SU-DHL-6 (cell line): ENCODE measurements around the gene MAP7D2.
"Not testable (repeated sequence)": the region's sequence is repeated elsewhere in the genome, so short reads cannot be mapped to it uniquely, and the experiment has no call there.

ENCODE experiments used
- H2AFZ ChIP-seq: fragments of 200-600 bp; sonication (generic); 2 replicates; pipeline ENCODE4 v1.6.1; 2014; ENCODE audit warnings: low read depth, mild to moderate bottlenecking, moderate library complexity, mixed read lengths, antibody characterized with exemption, low read length; ENCODE audit not compliant: severe bottlenecking
- H3F3A ChIP-seq: fragments of 200-600 bp; shearing (Covaris generic); 2 replicates; pipeline ENCODE4 v1.6.0; 2016; ENCODE audit warnings: antibody characterized with exemption, mild to moderate bottlenecking; ENCODE audit not compliant: insufficient read depth
- H3K27ac ChIP-seq: fragments of 200-600 bp; sonication (generic); 2 replicates; pipeline ENCODE4 v1.5.1; 2016; ENCODE audit warnings: low read depth, mild to moderate bottlenecking, low read length, moderate library complexity, mixed read lengths
- H3K27me3 ChIP-seq: fragments of 200-600 bp; sonication (generic), shearing (Covaris generic); 2 replicates; pipeline ENCODE4 v1.6.0; 2014; ENCODE audit warnings: mild to moderate bottlenecking, low read length
- H3K36me3 ChIP-seq: fragments of 200-600 bp; sonication (generic); 2 replicates; pipeline ENCODE4 v1.6.1; 2014; ENCODE audit warnings: mild to moderate bottlenecking, low read length, mixed read lengths
- H3K4me2 ChIP-seq: fragments of 300-600, 200-600 bp; shearing (Covaris generic), sonication (generic); 2 replicates; pipeline ENCODE4 v1.6.0; 2014; ENCODE audit warnings: low read length, low read depth, mild to moderate bottlenecking; ENCODE audit not compliant: poor library complexity, severe bottlenecking
- H3K4me3 ChIP-seq: fragments of 200-600 bp; sonication (generic); 2 replicates; pipeline ENCODE4 v1.5.1; 2014; ENCODE audit warnings: antibody characterized with exemption, low read length, mild to moderate bottlenecking, mixed read lengths; ENCODE audit not compliant: insufficient read depth, poor library complexity, severe bottlenecking
- H3K79me2 ChIP-seq: fragments of 200-600 bp; sonication (generic); 2 replicates; pipeline ENCODE4 v1.6.1; 2014; ENCODE audit warnings: mild to moderate bottlenecking, low read length, moderate library complexity; ENCODE audit not compliant: insufficient read depth
- H3K9ac ChIP-seq: fragments of 200-600 bp; sonication (generic); 2 replicates; pipeline ENCODE4 v1.7.0; 2014; ENCODE audit warnings: mild to moderate bottlenecking, low read length
- H3K9me2 ChIP-seq: fragments of 200-600 bp; sonication (generic); replicated peaks from 2 replicates; pipeline ENCODE4 v1.6.1; 2014; ENCODE audit warnings: low read length; ENCODE audit not compliant: insufficient read depth
- H3K9me3 ChIP-seq: fragments of 200-600 bp; sonication (generic); 2 replicates; pipeline ENCODE4 v1.6.1; 2014; ENCODE audit warnings: low read length, mixed read lengths; ENCODE audit not compliant: insufficient read depth
- H4K20me1 ChIP-seq: fragments of 200-600 bp; sonication (generic); 2 replicates; pipeline ENCODE4 v1.6.1; 2014; ENCODE audit warnings: low read depth, mild to moderate bottlenecking, antibody characterized with exemption, low read length, moderate library complexity, mixed read lengths
- CTCF ChIP-seq: fragments of 200-600 bp; sonication (generic); IDR thresholded peaks from one replicate; pipeline ENCODE4 v1.5.1; 2017; ENCODE audit warnings: antibody characterized with exemption, mild to moderate bottlenecking, low read length, moderate library complexity; ENCODE audit not compliant: insufficient read depth, poor library complexity, severe bottlenecking
- EZH2phosphoT487 ChIP-seq: fragments of 200-600 bp; sonication (generic), shearing (Covaris generic); conservative IDR thresholded peaks from 2 replicates; pipeline ENCODE4 v1.6.1; 2018; ENCODE audit warnings: mild to moderate bottlenecking, antibody characterized with exemption, low read length, moderate library complexity, mixed read lengths

Gene MAP7D2

DNA sequence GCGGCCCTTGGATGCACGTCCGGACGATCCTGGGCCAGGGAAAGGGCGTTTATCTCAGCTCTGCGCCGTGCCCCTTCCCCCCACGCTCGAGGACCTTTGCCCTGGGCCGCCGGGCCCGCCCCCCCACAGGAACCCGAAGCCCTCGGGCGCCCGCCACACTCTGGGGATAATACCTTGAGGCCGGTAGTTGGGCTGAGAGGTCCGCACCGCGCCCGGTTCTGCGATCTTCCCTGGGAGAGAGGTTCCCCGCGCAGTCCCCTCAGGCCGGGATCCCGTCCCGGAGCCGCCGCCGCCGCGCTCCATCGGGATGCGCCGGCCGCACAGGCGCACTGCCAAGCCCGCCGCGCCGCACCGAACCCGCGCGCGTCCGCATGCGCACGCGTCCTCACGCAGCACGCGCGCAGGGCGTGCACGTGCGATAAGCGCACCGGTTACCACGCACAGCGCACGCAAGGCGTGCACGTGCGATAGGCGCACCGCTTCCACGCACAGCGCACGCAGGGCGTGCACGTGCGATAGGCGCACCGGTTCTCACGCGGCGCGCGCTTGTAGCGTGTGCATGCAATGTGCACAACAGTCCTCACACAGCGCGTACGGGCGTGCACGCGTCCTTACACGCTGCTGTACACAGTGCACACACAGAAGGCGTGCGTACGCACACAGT, at the start of gene MAP7D2:
Gene MAP7D2 (minus strand): TSS at position 331 of the 664 bp plus-strand sequence. CDS start 28 bp downstream, at position 303.
- Histone ChIP-seq H3K27ac (no peak within 1 kb of the TSS), H3F3A (no peaks in the 10 kb centered on the region), H4K20me1 (no peaks in the 10 kb centered on the region), H3K9ac (no peak within 1 kb of the TSS), H3K4me2 (no peak within 1 kb of the TSS), H3K4me3 (no peak within 1 kb of the TSS), H3K79me2 (no peaks in the 10 kb centered on the region), H3K9me3 (no peaks in the 10 kb centered on the region), H3K36me3 (no peaks in the 10 kb centered on the region), H3K9me2 (no peaks in the 10 kb centered on the region), H3K27me3 (no peaks in the 10 kb centered on the region), H2AFZ (no peak within 1 kb of the TSS)
- TF ChIP-seq EZH2phosphoT487 (no peak), CTCF (no peak)

- H3K36me3 ChIP-seq, H3F3A ChIP-seq, H3K4me3 ChIP-seq, H3K9ac ChIP-seq, H3K4me2 ChIP-seq, H4K20me1 ChIP-seq, H3K9me2 ChIP-seq, H3K27ac ChIP-seq, H3K9me3 ChIP-seq, H3K79me2 ChIP-seq, H3K27me3 ChIP-seq, H2AFZ ChIP-seq: not testable (repeated sequence)
These were observed 45.8 kb upstream of the MAP7D2 start for GRCh38 chrX:20162516-20162915.

GRCh38 chrX:20159797-20160385, 43.2 kb upstream of the MAP7D2 start:
- Histone ChIP-seq H3K79me2 (no peaks in the 10 kb centered on the region), H3K36me3 (no peaks in the 10 kb centered on the region; the same call in 1 of the 2 replicates), H3K27ac (no peak overlapping the region), H3K9me3 (no peaks in the 10 kb centered on the region), H3K9ac (no peak overlapping the region), H3K9me2 (no peaks in the 10 kb centered on the region), H3F3A (no peaks in the 10 kb centered on the region), H2AFZ (no peak overlapping the region), H3K4me3 (no peak overlapping the region), H4K20me1 (no peaks in the 10 kb centered on the region), H3K4me2 (no peak overlapping the region), H3K27me3 (no peaks in the 10 kb centered on the region)
- TF ChIP-seq EZH2phosphoT487 (no peak), CTCF (no peak)

- H3K4me2 ChIP-seq = no peak overlapping the region
- no peaks in the 10 kb centered on the region for H3F3A ChIP-seq
- no peak overlapping the region for H2AFZ ChIP-seq
- H3K9me2 ChIP-seq = no peaks in the 10 kb centered on the region
- no peaks in the 10 kb centered on the region for H3K79me2 ChIP-seq
- H3K36me3 ChIP-seq = no peaks in the 10 kb centered on the region; the same call in 1 of the 2 replicates
- no peak overlapping the region for H3K27ac ChIP-seq
- no peaks in the 10 kb centered on the region for H4K20me1 ChIP-seq
- H3K9ac ChIP-seq = no peak overlapping the region
- no peaks in the 10 kb centered on the region for H3K9me3 ChIP-seq
- H3K4me3 ChIP-seq = no peak overlapping the region
- TF ChIP-seq CTCF = no peak
- no peak for TF ChIP-seq EZH2phosphoT487
- H3K27me3 ChIP-seq = no peaks in the 10 kb centered on the region
These were observed 35.0 kb upstream of the MAP7D2 start for GRCh38 chrX:20151689-20152088.
